Mucosa of rectum (tissue), 2 donors: ENCODE data around the gene APOC1.
"Not testable (repeated sequence)": the region's sequence is repeated elsewhere in the genome, so short reads cannot be mapped to it uniquely, and the experiment has no call there.

Experiments used
- H3K27ac ChIP-seq, 2 donors: one replicate each; pipeline ENCODE4 v1.7.0; 2013; ENCODE audit warnings: inconsistent platforms in 2 of 2, low read depth in 2 of 2, low read length in 2 of 2
- H3K27me3 ChIP-seq, 2 donors: one replicate each; pipeline ENCODE4 v1.7.0; 2013; ENCODE audit warnings: low read length in 2 of 2; ENCODE audit not compliant: control insufficient read depth in 2 of 2, insufficient read depth in 2 of 2
- H3K36me3 ChIP-seq, 2 donors: one replicate each; pipeline ENCODE4 v1.7.0; 2013; ENCODE audit warnings: low read length in 2 of 2; ENCODE audit not compliant: control insufficient read depth in 2 of 2, insufficient read depth in 2 of 2
- H3K4me1 ChIP-seq, 2 donors: one replicate each; pipeline ENCODE4 v1.7.0; 2013; ENCODE audit warnings: low read length in 2 of 2, mild to moderate bottlenecking in 1 of 2; ENCODE audit not compliant: control insufficient read depth in 2 of 2, insufficient read depth in 2 of 2
- H3K4me3 ChIP-seq, 2 donors: one replicate each; pipeline ENCODE4 v1.7.0; 2013; ENCODE audit warnings: low read length in 2 of 2
- H3K9ac ChIP-seq, 2 donors: one replicate each; pipeline ENCODE4 v1.7.0; 2013; ENCODE audit warnings: low read length in 2 of 2, low read depth in 1 of 2, mild to moderate bottlenecking in 1 of 2
- H3K9me3 ChIP-seq, 2 donors: one replicate each; pipeline ENCODE4 v1.7.0; 2013; ENCODE audit warnings: low read length in 2 of 2; ENCODE audit not compliant: control insufficient read depth in 2 of 2
- donor health status: healthy.
- donor health status: Normal muscosa, but diverticular disease.

Gene APOC1

GRCh38 chr19:44911896-44912295 is 2.5 kb upstream of the APOC1 start:
- H3K9me3 ChIP-seq, H3K27me3 ChIP-seq, H3K4me1 ChIP-seq, H3K36me3 ChIP-seq, H3K9ac ChIP-seq, H3K4me3 ChIP-seq, H3K27ac ChIP-seq: not testable (repeated sequence)

- Histone ChIP-seq H3K4me3 (no peak overlapping the region), H3K27me3 (no peaks in the 10 kb centered on the region), H3K27ac (no peak overlapping the region)
Measured at GRCh38 chr19:44912854-44913253, 1.6 kb upstream of the APOC1 start.

GRCh38 chr19:44913512-44914432 is 636 bp upstream of the APOC1 start:
- not testable (repeated sequence) for H3K4me1 ChIP-seq, H3K9ac ChIP-seq
- H3K4me3 ChIP-seq, result peak overlapping the region; percentile 65 to 69

More at GRCh38 chr19:44912854-44913253, 1.6 kb upstream of the APOC1 start:
- H3K9ac ChIP-seq, result no peak overlapping the region
- no peaks in the 10 kb centered on the region for H3K36me3 ChIP-seq
- H3K9me3 ChIP-seq, result no peaks in the 10 kb centered on the region
- peaks cover 7 to 8% of the 10 kb centered on the region in 2 donors for H3K4me1 ChIP-seq

GRCh38 chr19:44924243-44924725 is 9.9 kb downstream of the APOC1 start:
- no peak overlapping the region for H3K9ac ChIP-seq
- H3K36me3 ChIP-seq, result no peaks in the 10 kb centered on the region
- no peak overlapping the region for H3K4me3 ChIP-seq
- peaks cover 3 to 9% of the 10 kb centered on the region in 2 donors for H3K4me1 ChIP-seq
- no peaks in the 10 kb centered on the region for H3K9me3 ChIP-seq
- H3K27me3 ChIP-seq, result peaks cover 0 to 2% of the 10 kb centered on the region in 2 donors
- peak overlapping the region; percentile 44 to 45 for H3K27ac ChIP-seq

More at GRCh38 chr19:44913512-44914432, 636 bp upstream of the APOC1 start:
- peak overlapping the region in 1 of 2 donors; percentile 23 for H3K27ac ChIP-seq
- H3K36me3 ChIP-seq, H3K9me3 ChIP-seq, H3K27me3 ChIP-seq: not testable (repeated sequence)

GRCh38 chr19:44925114-44925891 is 10.9 kb downstream of the APOC1 start:
- H3K9ac ChIP-seq, result no peak overlapping the region
- no peak overlapping the region for H3K4me3 ChIP-seq
- no peaks in the 10 kb centered on the region for H3K36me3 ChIP-seq
- peak overlapping the region; percentile 31 to 67 for H3K27ac ChIP-seq
- peaks cover 0 to 2% of the 10 kb centered on the region in 2 donors for H3K27me3 ChIP-seq
- peaks cover 3 to 9% of the 10 kb centered on the region in 2 donors for H3K4me1 ChIP-seq
- no peaks in the 10 kb centered on the region for H3K9me3 ChIP-seq

- not testable (repeated sequence) for H3K9ac ChIP-seq, H3K4me1 ChIP-seq, H3K27me3 ChIP-seq, H3K9me3 ChIP-seq, H3K36me3 ChIP-seq
- H3K4me3 ChIP-seq, result peak overlapping the region in 1 of 2 donors; percentile 50
- H3K27ac ChIP-seq, result peak overlapping the region in 1 of 2 donors; percentile 56
Measured at GRCh38 chr19:44926245-44927077, 12.1 kb downstream of the APOC1 start.

GRCh38 chr19:44927746-44928145 is 13.3 kb downstream of the APOC1 start:
- Histone ChIP-seq H3K4me3 (no peak overlapping the region), H3K36me3 (no peaks in the 10 kb centered on the region), H3K27ac (peak overlapping the region; percentile 31 to 63), H3K4me1 (peaks cover 3 to 9% of the 10 kb centered on the region in 2 donors), H3K9me3 (no peaks in the 10 kb centered on the region), H3K27me3 (peaks cover 0 to 2% of the 10 kb centered on the region in 2 donors), H3K9ac (no peak overlapping the region)

GRCh38 chr19:44930088-44930487 is 15.7 kb downstream of the APOC1 start:
- no peaks in the 10 kb centered on the region for H3K9me3 ChIP-seq
- peaks cover 0 to 2% of the 10 kb centered on the region in 2 donors for H3K27me3 ChIP-seq
- H3K4me1 ChIP-seq, result peaks cover 0 to 9% of the 10 kb centered on the region in 2 donors
- H3K4me3 ChIP-seq, result no peak overlapping the region
- no peak overlapping the region for H3K27ac ChIP-seq
- H3K9ac ChIP-seq, result no peak overlapping the region
- H3K36me3 ChIP-seq, result no peaks in the 10 kb centered on the region

- Histone ChIP-seq H3K4me1 (peaks cover 0 to 12% of the 10 kb centered on the region in 2 donors), H3K9me3 (no peaks in the 10 kb centered on the region), H3K27me3 (peaks cover 0 to under 1% of the 10 kb centered on the region in 2 donors), H3K4me3 (no peak overlapping the region), H3K36me3 (no peaks in the 10 kb centered on the region), H3K9ac (no peak overlapping the region), H3K27ac (no peak overlapping the region)
Measured at GRCh38 chr19:44931541-44931940, 17.1 kb downstream of the APOC1 start.
